22Rv1 (cell line): ENCODE measurements around the gene ABT1.

ENCODE experiments used
- ZFX ChIP-seq: fragments of 450-650 bp; IDR thresholded peaks from 2 replicates; pipeline ENCODE4 v1.6.1; 2017; ENCODE audit warnings: antibody characterized with exemption, borderline replicate concordance
- TF ChIP-seq, protein P1 (sequence below): fragments of 450-650 bp; IDR thresholded peaks from 2 replicates; pipeline ENCODE4 v1.5.1; 2017; ENCODE audit warnings: mild to moderate bottlenecking

DNA sequence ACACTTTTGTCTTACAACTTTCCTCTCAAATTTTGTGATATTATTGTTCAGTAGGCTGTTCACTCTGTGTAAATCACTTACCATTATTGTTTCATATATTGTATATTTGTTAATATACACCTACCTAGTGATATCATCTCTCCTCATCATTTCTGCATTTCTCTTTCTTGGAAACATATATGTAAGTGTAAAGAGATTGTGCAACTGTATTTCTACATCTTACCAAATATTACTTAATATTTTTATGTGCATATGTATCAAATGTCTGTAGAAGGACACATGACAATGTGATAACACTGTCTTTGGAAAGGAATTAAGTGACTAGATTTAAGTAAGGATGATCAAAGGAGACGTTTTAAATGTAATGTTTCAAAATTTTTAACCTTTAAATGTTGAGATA lies 32.6 kb downstream of the ABT1 start:
- TF ChIP-seq, protein P1, sequence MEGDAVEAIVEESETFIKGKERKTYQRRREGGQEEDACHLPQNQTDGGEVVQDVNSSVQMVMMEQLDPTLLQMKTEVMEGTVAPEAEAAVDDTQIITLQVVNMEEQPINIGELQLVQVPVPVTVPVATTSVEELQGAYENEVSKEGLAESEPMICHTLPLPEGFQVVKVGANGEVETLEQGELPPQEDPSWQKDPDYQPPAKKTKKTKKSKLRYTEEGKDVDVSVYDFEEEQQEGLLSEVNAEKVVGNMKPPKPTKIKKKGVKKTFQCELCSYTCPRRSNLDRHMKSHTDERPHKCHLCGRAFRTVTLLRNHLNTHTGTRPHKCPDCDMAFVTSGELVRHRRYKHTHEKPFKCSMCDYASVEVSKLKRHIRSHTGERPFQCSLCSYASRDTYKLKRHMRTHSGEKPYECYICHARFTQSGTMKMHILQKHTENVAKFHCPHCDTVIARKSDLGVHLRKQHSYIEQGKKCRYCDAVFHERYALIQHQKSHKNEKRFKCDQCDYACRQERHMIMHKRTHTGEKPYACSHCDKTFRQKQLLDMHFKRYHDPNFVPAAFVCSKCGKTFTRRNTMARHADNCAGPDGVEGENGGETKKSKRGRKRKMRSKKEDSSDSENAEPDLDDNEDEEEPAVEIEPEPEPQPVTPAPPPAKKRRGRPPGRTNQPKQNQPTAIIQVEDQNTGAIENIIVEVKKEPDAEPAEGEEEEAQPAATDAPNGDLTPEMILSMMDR: no peak
- no peak for TF ChIP-seq ZFX
